Measurements from ENCODE around the gene MMP15.

Gene MMP15

GRCh38 chr16:58019866-58020538 lies 5.6 kb upstream of the MMP15 start:
- no peak for DNase-seq (ENCODE audit: low read depth, low spot score)

- DNase-seq (ENCODE audit: low read depth, low spot score), result peak; percentile 46
Observed at GRCh38 chr16:58020628-58021521, 4.7 kb upstream of the MMP15 start.

- no peak for DNase-seq (ENCODE audit: low read depth, low spot score)
Observed at GRCh38 chr16:58021661-58022551, 3.6 kb upstream of the MMP15 start.

- no peak for DNase-seq (ENCODE audit: low read depth, low spot score)
Observed at GRCh38 chr16:58022601-58023371, 2.8 kb upstream of the MMP15 start.

DNA sequence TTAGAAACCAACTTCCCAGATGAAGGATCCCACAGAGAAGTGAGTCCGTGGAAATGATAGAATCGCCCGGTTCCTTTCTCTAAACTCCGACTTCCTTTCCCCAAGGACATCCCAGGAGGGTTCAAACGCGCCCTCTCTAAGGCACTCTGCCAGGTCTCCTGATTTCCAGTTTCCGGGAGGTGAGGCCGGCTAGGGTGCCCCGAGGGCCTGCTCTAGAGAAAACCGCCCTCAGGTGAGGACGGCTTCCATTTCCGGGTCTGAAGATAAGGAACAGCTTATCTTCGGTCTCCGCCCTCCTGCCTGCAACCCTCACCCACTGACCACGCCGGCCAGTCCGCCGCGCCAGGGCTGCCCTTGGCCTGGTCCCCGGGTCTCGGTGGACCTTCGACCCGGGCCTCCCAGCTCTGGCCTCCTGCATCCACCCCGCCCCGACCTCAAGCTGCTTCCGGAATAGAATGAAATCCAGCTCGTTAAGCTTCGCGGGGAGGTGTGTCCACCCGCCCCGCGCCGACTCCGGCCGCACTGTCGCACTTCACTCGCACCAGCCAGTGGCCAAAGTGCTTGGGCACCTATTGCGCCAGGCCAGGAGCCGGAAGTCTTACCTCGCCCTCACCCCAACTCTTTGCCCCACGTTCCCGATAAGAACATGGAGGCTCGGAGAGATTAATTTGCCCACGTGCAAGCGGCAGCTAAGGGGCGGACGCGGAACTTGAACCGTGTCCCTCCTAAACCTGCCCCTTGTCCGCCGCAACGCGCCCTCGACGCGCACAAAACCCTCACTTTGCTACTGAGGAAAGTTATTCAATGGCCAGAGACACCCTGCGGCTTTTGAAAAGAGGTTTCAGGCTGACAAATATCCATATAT lies 836 bp upstream of the MMP15 start:
- DNase-seq (ENCODE audit: low read depth, low spot score), result no peak

GRCh38 chr16:58026139-58026704 lies 668 bp downstream of the MMP15 start:
- DNase-seq (ENCODE audit: low read depth, low spot score), result no peak

- DNase-seq (ENCODE audit: low read depth, low spot score), result no peak
Observed at GRCh38 chr16:58026705-58027160, 1.2 kb downstream of the MMP15 start.

GRCh38 chr16:58027161-58027915 lies 1.8 kb downstream of the MMP15 start:
- DNase-seq (ENCODE audit: low read depth, low spot score), result no peak

DNA sequence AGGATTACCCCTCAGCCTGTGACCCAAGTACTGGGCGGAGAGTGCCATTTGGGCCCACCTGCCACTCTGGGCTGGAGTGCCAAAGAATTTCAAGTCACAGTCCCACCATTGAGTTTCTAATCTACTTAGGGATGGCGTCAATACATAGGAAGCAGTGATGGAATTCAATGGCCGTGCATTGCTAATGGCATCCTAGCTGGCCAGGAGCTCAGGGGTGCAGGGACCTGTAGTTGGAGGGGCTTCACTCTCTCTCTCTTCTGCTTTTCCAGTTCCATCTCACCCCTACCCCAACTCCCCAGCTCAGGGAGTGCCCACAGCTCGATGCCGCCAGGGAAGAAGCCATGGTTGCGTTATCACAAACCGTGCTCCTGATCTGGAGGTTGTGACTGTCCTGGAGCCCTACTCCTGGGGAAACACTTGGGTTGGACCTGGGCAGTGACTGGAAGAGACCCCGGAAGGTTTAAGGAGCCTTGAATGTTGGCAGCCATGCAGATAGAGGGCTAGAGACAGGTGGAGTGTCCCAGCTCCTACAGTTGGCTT lies 2.4 kb downstream of the MMP15 start:
- DNase-seq (ENCODE audit: low read depth, low spot score), result no peak

- no peak for DNase-seq (ENCODE audit: low read depth, low spot score)
Observed at GRCh38 chr16:58028541-58029070, 3.1 kb downstream of the MMP15 start.

DNA sequence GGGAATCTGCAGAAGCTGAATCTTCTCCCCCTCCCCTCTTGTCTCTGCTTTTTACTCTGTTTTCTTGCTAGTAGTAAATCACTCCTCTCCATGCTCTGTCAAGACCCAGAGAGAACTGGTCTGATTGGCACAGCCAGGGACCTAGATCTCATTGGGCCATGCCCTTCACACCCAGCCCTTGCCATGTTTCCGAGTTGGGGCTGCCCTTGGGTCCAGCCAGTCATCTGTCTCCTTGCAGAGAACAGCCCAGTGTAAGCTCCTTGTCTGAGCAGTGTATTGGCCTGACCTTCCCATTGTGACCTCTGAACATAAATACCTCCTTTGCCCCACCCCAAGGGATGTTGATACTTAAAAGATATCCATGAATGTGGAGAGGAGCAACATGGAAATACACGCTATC lies 3.9 kb downstream of the MMP15 start:
- no peak for DNase-seq (ENCODE audit: low read depth, low spot score)

- DNase-seq (ENCODE audit: low read depth, low spot score), result no peak
Observed at GRCh38 chr16:58030136-58030840, 4.7 kb downstream of the MMP15 start.

DNA sequence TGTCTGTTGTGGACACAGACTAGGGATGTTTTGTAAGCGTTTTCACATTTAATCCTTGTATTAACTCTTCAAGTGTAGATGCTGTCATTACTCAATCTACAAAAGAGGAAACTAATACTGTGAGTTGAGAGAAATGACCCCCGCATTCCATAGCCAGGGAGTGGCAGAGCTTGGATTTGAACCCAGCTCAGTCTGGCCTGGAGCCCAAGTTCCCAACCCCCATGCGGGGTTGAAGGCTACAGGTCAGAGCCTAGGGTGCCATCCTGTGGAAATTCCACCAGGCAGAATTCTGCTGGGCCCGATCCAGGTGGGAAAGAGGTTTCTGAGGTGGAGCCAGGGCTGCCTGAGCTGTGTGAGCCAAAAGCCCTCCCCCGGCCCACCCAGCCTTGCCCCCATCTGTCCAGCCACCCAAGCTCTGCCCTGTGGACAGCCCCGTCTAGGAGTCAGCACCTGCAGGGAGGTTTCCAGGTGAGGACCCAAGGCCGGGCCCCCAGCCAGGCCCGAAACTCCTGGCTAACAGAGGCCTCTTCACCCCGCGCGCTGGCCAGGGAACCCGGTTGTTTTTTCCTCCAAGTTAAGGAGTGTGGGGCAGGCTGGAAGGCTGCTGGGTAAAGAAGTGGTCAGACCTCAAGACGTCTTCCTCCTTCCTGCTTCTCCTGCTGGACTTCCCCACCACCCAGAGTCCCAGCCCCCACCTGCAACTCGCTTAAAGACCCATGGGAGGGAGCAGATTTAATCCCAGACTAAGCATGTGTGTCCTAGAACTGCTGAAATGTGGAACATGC lies 5.7 kb downstream of the MMP15 start:
- no peak for DNase-seq (ENCODE audit: low read depth, low spot score)

DNA sequence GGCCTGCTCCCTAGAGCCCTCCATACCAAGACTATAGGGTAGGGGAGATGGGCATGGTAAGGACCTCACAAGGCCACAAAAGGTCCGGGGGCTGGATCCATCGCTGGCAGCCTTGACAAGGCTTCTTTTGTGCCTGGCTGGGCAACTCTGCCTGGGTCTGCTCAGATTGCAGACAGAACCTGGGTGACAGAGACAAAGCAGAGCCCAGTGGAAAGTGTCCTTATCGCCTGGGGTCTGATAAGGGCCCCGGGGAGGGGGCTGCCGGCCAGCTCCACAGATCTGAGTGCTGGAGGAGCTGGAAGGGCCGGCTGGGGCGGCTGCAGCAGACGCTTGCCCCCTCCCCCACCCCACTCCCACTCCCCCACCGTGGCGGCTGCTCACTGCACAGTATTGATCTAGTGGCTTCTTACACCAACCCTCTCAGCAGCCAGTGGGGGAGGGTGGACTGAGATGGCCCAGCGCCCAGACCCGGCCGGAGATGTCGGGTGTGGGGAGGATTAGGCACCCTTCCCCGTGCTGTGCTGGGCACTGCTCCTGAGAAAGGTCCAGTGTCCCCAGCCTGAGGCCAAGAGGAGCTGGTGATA lies 7.2 kb downstream of the MMP15 start:
- DNase-seq (ENCODE audit: low read depth, low spot score), result no peak

- no peak for DNase-seq (ENCODE audit: low read depth, low spot score)
Observed at GRCh38 chr16:58034128-58034685, 8.7 kb downstream of the MMP15 start.

- DNase-seq (ENCODE audit: low read depth, low spot score), result no peak
Observed at GRCh38 chr16:58034774-58035173, 9.2 kb downstream of the MMP15 start.
